Osteocyte (in vitro differentiated cells): ENCODE results near the gene SHANK1. TPM values are rescaled to one million over a fixed set of nuclear protein-coding genes. Genes with fewer than 3 reads are reported as not detected.

Source experiments
- DNase-seq: peaks from one replicate; pipeline ENCODE4 v3.0.0; 2021; ENCODE audit warnings: mixed read lengths; ENCODE audit not compliant: unreplicated experiment; ENCODE audit errors: extremely low spot score
- H3K27ac Mint-ChIP-seq: one replicate; pipeline ENCODE4 v1.8.0; 2021; ENCODE audit warnings: mild to moderate bottlenecking, mixed read lengths; ENCODE audit not compliant: unreplicated experiment
- H3K27me3 Mint-ChIP-seq: one replicate; pipeline ENCODE4 v1.8.0; 2021; ENCODE audit warnings: mixed read lengths; ENCODE audit not compliant: unreplicated experiment
- H3K36me3 Mint-ChIP-seq: one replicate; pipeline ENCODE4 v1.8.0; 2021; ENCODE audit warnings: mixed read lengths; ENCODE audit not compliant: unreplicated experiment
- H3K4me1 Mint-ChIP-seq: one replicate; pipeline ENCODE4 v1.8.0; 2021; ENCODE audit warnings: mixed read lengths; ENCODE audit not compliant: unreplicated experiment
- H3K4me3 Mint-ChIP-seq: one replicate; pipeline ENCODE4 v1.8.0; 2021; ENCODE audit warnings: mild to moderate bottlenecking, moderate library complexity, mixed read lengths; ENCODE audit not compliant: unreplicated experiment
- H3K9me3 Mint-ChIP-seq: one replicate; pipeline ENCODE4 v1.8.0; 2021; ENCODE audit warnings: mixed read lengths; ENCODE audit not compliant: unreplicated experiment
- CTCF ChIP-seq: fragments of 200-600 bp; sonication (generic); IDR thresholded peaks from 2 replicates; pipeline ENCODE4 v1.5.0; 2021; ENCODE audit warnings: antibody characterized with exemption, mild to moderate bottlenecking, moderate library complexity
- total RNA-seq: library from RNA; stranded (reverse); gene quantifications from 2 replicates; pipeline ENCODE4 v1.2.1, GENCODE V29; 2021

The SHANK1 gene
- total RNA-seq, 1 donor from 2014 or later: 0.40 TPM

DNA sequence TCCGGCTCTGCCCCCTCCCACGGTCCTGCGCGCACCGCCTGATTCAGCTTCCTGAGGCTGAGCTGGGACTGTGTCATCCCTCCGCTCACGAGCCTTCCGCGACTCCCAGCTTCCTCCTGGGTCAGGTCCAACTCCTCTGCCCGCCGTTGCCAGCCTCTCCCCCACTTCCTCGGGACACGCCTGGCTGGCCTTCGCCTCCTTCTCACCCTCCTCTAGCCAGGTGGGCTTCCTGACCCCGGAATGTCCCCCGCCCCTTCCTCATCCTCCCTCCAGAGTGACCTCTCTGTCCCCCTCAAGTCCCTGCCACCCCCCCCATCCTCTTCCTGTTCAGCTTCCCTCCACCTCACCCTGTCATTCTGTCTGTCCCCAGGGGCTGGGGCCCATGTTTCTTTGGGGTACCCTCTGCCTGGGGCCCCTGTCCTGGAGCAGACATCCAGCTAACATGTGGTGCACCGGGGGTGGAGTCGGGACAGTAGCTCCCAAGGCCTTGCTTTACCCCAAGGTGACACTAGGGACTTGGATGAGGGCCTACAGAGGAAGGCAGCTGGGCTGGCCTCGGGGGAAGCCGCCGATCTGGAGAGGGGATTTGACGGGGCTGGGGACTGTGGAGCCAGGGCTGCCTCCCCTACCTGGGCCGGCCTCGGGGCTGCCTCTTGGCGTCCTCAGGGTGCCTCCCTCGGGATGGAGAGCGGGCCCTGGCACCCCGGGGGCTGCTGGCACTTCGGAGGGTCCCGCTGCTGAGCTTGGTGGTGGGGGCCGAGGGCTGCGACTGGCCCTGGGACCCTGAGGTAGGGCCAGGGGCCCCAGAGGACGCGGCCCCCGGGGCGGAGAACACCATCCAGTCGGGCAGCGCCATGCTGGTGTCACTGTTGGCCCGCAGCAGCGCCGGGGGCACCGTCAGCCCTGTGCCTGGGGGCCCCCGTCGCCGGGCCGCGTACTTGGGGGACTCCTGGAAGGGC is 16.5 kb downstream of the SHANK1 start:
- Mint-ChIP-seq H3K9me3 (no peaks in the 10 kb centered on the region), H3K4me3 (no peak overlapping the region), H3K27ac (no peak overlapping the region), H3K36me3 (no peaks in the 10 kb centered on the region), H3K27me3 (peaks cover 16% of the 10 kb centered on the region), H3K4me1 (no peaks in the 10 kb centered on the region)
- DNase-seq: no peak
- no peak for TF ChIP-seq CTCF

DNA sequence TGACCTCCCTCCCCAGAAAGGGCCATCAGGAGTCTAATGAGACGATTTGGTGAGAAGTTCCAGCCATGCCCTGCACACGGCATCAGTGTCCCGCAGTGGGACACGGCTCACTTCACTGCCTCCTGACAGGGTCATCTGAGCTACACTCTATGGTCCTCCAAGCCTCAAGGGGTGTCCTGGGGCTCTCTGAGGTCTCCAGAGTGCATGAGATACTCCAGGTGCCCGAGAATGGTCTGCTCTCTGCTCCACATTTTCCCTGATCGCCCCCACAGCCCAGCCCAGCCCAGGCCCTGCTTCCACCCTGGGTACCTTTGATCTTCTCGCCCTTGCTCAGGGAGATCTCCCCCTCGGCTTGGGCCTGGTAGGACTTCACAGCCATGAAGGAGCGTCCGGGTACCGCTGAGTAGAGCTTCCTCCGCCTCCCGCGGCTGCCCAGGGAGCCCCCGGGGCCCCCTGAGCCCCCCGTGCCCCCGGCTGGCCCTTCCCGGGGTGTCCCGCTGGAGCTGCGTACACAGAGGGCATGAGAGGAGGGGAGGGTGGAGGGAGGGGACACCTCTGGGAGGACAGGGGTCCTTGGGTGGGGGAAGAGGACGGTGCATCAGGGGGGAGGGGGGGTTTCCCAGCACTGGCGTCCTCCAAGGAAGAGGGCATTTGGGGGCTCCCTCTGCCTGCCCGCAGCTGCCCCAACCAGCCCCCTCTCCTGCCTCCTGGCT is 17.3 kb downstream of the SHANK1 start:
- Mint-ChIP-seq H3K27ac (no peak overlapping the region), H3K4me1 (no peaks in the 10 kb centered on the region), H3K36me3 (no peaks in the 10 kb centered on the region), H3K4me3 (no peak overlapping the region), H3K27me3 (peaks cover 13% of the 10 kb centered on the region), H3K9me3 (no peaks in the 10 kb centered on the region)
- TF ChIP-seq CTCF: no peak
- no peak for DNase-seq

- DNase-seq: no peak
- Mint-ChIP-seq H3K27ac (no peak overlapping the region), H3K4me1 (no peaks in the 10 kb centered on the region), H3K4me3 (no peak overlapping the region), H3K27me3 (peaks cover 19% of the 10 kb centered on the region), H3K36me3 (no peaks in the 10 kb centered on the region), H3K9me3 (no peaks in the 10 kb centered on the region)
- no peak for TF ChIP-seq CTCF
Measured at GRCh38 chr19:50701367-50701985, 18.1 kb downstream of the SHANK1 start.

- H3K36me3 Mint-ChIP-seq: no peaks in the 10 kb centered on the region
- H3K27me3 Mint-ChIP-seq: peaks cover 15% of the 10 kb centered on the region
- no peak for TF ChIP-seq CTCF
- DNase-seq: no peak
- no peak overlapping the region for H3K4me3 Mint-ChIP-seq
- no peaks in the 10 kb centered on the region for H3K4me1 Mint-ChIP-seq
- no peak overlapping the region for H3K27ac Mint-ChIP-seq
- no peaks in the 10 kb centered on the region for H3K9me3 Mint-ChIP-seq
Measured at GRCh38 chr19:50697414-50698124, 22.0 kb downstream of the SHANK1 start.
